CD4-positive, alpha-beta T cell treated with Interleukin-2 at 100 ng/mL for 4 hours (primary cell): Measurements from ENCODE around the gene COX6B2.

ENCODE experiments used
- DNase-seq: peaks from one replicate; pipeline ENCODE4 v3.0.0-alpha.2; 2020; ENCODE audit warnings: low spot score

The COX6B2 gene

GRCh38 chr19:55362174-55362989 is 7.9 kb upstream of the COX6B2 start:
- no peak for DNase-seq

- DNase-seq, result no peak
Observed at GRCh38 chr19:55360902-55361301, 6.4 kb upstream of the COX6B2 start.

- DNase-seq, result no peak
Observed at GRCh38 chr19:55358943-55359908, 4.7 kb upstream of the COX6B2 start.

GRCh38 chr19:55358493-55358892 is 4.0 kb upstream of the COX6B2 start:
- no peak for DNase-seq

GRCh38 chr19:55355213-55355821 is 798 bp upstream of the COX6B2 start:
- DNase-seq, result no peak

GRCh38 chr19:55353803-55354697 is 469 bp downstream of the COX6B2 start:
- peak; percentile 60 for DNase-seq

- DNase-seq, result no peak
Observed at GRCh38 chr19:55353356-55353802, 1.1 kb downstream of the COX6B2 start.

- DNase-seq, result no peak
Observed at GRCh38 chr19:55352549-55353145, 1.9 kb downstream of the COX6B2 start.

GRCh38 chr19:55352040-55352439 is 2.5 kb downstream of the COX6B2 start:
- no peak for DNase-seq

- DNase-seq, result no peak
Observed at GRCh38 chr19:55350620-55351315, 3.8 kb downstream of the COX6B2 start.

GRCh38 chr19:55348317-55349034 is 6.0 kb downstream of the COX6B2 start:
- no peak for DNase-seq

- DNase-seq, result no peak
Observed at GRCh38 chr19:55347442-55348009, 7.0 kb downstream of the COX6B2 start.

- no peak for DNase-seq
Observed at GRCh38 chr19:55346725-55347441, 7.6 kb downstream of the COX6B2 start.

- DNase-seq, result no peak
Observed at GRCh38 chr19:55345818-55346724, 8.4 kb downstream of the COX6B2 start.

- no peak for DNase-seq
Observed at GRCh38 chr19:55345101-55345817, 9.3 kb downstream of the COX6B2 start.

GRCh38 chr19:55344444-55344843 is 10.1 kb downstream of the COX6B2 start:
- no peak for DNase-seq
